ENCODE results near the gene ARPIN.
"Not testable (repeated sequence)": the region's sequence is repeated elsewhere in the genome, so short reads cannot be mapped to it uniquely, and the experiment has no call there.

ARPIN gene

DNA sequence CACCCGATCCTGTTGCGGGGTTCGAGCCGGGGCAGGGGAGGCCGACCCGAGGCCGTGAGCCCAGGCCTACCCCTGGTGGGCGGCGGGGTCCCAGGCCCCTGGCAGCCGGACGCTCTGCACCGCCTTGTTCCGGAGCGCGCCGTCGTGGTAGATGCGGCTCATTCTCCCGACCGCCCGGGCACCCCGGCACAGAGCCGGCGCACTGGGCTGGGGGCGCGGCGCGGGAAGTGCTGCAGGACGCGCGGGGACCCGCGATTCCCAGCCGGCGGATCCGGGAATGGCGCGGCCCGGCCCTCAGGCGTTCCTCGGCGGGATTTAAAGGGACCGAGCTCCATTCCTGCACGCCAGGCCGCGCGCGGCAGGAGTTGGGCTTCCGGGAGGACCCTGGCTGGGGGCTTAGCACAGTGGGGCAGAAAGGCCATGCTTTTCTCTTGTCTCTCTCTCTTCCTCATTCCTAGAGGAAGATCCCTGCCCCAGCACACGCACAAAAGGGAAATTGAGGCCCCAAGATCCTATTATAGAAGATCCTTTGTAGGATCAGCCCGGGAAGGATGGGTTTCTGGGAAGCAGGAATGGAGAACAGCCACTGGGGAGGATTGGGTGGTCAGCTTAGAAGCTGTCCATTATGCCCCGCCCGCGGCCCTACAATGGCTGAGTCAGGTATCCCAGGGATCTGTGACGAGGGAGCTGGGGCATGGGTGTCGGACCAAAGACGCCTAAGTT is at the start of gene ARPIN:
Gene ARPIN, minus strand, starts transcription at position 279 of the 723 bp plus-strand sequence. Its CDS starts 117 bp downstream, at position 162.
- DNase-seq: no peak

DNA sequence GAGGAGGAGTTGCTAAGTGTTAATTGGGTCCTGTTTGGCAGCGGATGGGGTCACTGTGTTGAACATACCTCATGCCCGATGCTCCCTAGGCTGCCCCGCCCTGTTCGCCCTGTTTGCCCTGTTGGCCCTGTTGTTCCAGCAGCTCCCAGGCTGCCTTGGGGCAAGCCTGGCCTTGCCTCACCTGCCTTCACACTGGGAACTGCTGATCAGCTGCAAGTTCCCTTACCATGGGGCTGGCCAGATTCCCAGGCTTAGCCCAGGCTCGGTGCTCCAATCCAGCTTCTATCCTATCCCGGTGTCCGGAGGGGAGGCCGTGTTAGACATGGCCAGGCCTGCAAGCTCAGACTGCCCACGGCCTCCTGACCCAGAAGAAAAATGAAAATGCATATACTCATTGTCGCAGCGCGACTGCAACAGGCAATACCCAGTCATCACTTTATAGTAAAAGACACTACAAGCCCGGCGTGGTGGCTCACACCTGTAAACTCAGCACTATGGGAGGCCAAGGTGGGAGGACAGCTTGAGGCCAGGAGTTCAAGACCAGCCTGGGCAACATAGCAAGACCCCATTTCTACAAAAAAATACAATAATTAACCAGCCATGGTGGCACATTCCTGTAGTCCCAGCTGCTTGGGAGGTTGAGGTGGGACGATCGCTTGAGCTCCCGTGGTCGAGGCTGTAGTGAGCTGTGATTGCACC is 45.5 kb upstream of the ARPIN start:
- no peak for DNase-seq

DNA sequence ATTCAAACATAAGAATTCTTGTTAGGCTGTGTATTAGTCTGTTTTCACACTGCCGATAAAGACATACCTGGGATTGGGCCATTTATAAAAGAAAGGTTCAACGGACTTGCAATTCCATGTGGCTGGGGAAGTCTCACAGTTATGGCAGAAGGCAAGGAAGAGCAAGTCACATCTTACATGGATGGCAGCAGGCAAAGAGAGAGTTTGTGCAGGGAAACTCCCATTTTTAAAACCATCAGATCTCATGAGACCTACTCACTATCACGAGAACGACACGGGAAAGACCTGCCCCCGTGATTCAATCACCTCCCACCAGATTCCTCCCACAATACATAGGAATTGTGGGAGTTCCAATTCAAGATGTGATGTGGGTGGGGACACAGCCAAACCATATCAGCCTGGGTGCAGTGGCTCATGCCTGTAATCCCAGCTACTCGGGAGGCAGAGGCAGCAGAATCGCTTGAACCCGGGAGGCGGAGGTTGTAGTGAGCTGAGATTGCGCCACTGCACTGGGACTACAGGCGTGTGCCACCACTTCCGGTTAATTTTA is 42.8 kb upstream of the ARPIN start:
- peak in 1 of 2 donors; percentile 22 for DNase-seq

DNA sequence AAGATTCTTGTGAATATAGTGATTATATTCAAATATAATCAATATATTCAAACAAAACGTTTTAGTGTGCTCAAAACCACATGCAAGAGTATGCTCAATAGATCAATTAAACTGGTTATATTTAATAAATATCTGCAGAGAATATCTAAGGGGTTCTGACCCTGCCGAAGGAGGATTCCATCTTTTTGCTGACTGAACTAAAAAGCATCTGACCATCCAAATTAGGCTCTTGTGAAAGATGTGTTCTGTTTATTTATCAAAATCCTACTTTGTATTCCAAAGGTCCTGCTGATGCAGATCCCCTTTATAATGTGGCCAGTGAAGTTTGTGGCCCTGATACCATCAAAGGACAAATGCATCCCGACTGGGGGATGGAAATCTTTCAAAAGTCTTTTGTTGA is 41.8 kb upstream of the ARPIN start:
- DNase-seq: no peak

DNA sequence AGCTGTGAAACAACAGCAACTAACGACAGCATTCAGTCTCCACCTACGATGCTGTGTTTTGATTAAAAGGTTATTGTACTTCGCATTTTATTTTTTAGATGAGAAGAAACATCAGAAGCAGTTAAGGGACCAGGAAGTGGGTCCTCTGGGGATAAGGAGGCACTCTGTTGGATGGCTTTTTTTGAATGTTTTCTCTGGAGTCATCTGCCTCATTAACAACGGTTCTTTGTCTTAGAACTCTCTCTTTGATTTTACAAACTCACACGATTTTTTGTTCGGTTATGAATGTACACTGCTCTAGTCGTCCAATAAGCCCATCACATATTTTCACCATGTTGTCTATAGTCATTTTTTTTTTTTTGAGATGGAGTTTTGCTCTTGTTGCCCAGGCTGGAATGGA is 36.0 kb upstream of the ARPIN start:
- DNase-seq: no peak

DNA sequence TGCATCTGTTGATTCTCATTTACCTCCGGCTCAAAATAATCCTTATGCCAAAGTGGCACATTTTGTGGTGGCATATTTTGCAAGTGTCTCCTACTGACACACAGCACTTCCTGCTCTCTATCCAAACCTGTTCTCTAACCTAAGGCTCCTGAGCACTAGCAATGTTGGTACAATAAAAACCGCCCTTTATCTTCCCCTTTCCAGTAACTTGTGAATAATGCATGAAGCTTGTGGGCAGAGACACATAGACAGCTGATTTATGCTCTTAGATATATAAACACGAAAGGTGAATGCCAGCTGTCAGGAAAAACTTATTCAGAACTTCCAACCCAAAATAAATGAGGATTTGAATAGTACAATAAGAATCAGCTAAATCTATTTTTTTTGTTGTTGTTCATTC is 34.6 kb upstream of the ARPIN start:
- DNase-seq: no peak

DNA sequence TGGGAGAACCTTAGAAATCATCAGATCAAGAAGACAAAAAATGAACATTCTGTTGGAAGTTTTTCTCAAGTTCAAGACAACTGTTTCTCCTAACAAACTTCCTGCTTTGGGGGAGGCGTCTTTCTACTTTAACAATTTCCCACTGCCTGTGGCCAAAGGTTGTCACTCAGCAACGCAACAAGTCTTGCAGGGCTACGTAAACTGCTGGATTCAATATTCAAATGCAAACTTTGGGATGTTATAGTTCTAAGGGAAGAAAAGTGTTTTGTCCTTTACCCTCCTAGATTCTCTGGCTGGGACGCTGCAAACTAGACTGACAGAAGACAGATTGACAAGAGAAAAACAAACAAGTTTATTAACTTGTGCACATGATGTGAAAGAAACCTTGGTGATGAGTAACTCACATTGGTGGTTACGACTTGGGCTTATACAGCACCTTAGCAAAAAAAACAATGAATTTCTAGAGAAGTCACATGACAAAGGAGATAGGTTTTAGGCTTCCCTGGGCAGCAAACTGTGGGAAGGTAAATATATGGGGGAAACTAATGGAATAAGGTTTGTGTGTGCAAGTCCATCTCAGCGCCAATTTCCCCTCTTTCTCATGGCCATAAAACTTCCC is 34.0 kb upstream of the ARPIN start:
- DNase-seq: no peak

DNA sequence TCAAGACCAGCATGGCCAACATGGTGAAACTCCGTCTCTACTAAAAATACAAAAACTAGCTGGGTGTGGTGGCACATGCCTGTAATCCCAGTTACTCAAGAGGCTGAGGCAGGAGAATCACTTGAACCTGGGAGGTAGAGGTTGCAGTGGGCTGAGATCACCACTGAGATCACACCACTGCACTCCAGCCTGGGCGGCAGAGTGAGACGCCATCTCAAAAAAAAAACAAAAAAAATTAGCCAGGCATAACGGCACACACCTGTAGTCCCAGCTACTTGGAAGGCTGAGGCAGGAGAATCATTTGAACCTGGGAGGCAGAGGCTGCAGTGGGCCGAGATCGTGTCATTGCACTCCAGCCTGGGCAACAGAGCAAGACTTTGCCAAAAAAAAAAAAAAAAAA is 31.0 kb upstream of the ARPIN start:
- DNase-seq: not testable (repeated sequence)

DNA sequence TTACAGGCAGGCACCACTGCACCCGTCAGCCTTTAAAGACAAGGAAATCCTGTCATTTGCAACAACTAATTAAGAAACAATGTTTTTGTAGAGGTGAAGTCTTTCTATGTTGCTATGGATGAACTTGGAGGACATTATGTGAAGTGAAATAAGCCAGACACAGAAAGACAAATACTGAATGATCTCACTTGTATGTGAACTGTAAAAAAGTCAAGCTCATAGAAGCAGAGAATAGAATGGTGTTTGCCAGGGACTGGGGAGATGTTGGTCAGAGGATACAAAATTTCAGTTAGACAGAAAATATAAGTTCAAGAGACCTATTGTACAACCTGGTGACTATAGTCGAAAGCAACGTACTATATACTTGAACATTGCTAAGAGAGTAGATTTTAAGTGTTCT is 27.2 kb upstream of the ARPIN start:
- no peak for DNase-seq

DNA sequence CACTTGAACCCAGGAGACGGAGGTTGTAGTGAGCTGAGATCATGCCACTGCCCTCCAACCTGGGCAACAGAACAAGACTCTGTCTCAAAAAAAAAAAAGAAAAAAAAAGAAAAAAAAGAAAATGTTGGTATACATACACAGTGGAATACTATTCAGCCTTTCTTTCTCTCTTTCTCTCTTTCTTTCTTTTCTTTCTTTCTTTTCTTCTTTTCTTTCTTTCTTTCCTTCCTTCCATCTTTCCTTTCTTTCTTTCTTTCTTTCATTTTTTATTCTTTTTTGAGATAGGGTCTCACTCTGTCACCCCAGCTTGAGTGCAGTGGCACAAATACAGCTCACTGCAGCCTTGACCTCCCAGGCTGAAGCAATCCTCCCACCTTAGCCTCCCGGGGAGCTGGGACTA is 26.6 kb upstream of the ARPIN start:
- not testable (repeated sequence) for DNase-seq

DNA sequence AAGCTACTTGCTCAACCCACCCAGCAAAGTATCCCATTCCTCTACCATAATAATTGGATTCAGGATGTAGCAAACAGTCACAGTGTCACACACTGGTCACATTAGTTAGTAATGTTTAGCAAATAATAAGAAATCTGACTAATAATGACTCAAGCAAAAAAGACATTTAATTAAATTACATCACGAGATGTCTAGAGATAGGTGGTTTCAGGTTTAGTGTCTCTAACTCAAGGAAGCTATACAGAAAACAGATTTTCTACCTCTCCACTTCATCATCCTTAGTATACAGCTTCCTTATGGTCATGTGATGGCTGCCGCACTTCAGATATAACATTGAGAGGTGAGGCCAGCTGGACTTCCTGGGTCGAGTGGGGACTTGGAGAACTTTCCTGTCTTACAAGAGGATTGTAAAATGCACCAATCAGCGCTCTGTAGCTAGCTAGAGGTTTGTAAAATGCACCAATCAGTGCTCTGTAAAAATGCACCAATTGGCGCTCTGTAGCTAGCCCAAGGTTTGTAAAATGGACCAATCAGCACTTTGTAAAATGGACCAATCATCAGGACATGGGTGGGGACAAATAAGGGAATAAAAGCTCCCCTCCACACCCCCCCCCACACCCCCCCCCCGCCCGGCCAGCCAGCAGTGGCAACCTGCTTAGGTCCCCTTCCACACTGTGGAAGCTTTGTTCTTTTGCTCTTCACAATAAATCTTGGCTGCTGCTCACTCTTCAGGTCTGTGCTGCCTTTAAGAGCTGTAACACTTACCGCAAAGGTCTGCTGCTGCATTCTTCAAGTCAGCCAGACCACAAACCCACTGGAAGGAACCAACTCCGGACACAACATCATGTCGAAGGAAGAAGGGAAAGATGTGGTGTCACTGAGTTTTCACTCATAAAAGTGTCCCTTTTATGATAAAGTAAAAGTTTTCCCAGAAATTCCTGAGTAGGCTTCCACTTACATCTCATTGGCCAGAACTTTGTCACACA is 24.9 kb upstream of the ARPIN start:
- DNase-seq: no peak

DNA sequence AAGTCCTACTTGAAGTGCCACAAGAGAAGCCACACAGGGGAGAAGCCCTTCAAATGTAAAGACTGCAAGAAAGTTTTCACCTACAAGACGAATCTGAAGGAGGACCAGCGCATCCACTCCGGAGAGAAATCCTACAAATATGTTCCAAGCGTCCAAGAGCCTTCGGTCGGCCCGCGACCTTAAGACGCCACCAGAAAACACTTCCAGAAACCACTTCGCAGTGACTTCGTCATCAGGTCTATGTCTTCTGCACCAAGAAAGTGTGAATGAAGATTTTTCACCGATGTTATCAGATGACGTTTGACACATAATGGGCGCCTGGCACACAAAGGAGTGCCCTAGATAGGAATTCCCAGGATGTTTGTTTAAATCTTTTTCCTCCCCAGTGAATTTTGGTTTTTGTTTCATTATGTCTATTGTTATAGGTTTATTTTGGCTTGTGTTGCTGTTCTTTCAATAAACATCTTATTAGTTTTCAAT is 24.1 kb upstream of the ARPIN start:
- no peak for DNase-seq

DNA sequence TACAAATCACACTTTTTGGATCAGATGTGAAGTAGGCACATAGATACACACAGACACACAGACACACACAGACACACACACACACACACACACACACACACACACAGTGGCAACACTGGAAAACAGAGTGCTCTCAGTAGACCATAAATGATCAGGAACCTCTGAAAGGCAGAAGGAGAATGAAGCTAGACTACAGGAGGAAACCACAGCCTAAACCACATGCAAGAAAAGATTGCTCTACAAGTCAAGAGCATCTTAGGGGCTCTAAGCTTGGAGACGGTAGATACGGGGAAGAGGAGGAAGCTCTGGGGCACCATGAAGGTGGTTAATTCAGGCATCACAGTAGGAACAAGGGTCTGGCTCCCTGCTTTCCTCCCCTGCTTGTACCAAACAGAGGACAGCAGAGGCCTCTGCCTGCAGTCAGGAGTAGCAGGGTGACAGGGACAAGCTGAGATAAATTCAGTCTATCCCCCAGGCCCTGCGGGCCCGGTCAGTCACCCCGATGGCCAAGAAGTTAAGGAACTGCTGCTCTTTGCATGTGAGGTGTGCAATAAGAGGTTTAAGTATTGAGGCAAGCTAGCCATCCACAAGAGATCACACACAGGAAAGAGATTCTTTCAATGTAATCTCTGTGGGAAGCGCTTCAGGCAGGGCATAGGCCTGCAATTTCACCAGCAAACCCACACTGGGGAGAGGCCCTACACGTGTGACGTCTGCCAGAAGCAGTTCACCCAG is 23.5 kb upstream of the ARPIN start:
- DNase-seq: no peak

DNA sequence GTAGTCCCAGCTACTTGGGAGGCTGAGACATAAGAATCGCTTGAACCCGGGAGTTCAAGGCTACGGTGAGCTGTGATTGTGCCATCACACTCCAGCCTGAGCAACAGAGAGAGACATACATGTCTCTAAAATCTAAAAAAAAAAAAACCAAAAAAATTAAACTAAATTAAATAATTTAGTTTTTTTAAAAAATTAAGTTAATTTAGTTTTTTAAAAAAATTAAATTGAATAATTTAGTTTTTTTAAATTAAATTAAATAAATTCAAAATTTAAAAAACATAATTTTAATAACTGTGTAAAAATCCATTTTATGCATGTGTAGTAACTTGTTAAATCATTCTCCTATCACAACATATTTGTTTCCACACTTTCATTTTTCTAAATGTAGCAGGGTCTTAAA is 20.1 kb upstream of the ARPIN start:
- no peak for DNase-seq

DNA sequence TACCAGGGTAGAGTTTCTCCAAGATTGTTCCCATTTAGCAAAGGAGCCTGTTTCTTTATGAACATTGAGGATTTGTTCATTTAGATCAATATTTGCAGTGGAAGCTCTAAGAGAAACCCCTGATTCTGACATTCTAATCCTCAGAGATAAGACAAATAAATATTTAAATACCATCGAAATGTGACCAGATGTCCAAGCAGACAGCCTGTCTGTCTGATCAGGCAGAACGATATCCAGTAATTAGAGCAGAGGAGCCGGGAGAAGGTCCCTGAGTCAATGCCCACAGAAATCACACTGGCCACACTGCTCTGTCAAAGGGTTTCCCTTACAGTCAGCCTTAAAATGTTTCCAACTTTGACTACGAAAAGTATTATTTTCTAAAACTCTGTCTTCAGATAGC is 15.7 kb upstream of the ARPIN start:
- no peak for DNase-seq

DNA sequence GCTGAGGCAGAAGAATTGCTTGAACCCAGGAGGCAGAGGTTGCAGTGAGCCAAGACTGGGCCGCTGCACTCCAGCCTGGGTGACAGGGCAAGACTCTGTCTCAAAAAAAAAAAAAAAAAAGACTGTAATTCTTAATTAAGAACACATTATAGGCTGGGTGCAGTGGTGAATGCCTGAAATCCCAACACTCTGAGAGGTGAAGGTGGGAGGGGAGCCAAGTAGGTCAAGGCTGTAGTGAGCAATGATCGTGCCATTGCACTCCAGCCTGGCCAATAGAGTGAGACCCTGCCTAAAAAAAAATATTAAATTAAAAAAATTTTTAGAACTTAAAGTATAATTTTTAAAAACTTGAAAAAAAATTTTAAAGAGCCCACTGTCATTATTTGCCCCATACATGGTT is 13.4 kb upstream of the ARPIN start:
- DNase-seq: no peak

DNA sequence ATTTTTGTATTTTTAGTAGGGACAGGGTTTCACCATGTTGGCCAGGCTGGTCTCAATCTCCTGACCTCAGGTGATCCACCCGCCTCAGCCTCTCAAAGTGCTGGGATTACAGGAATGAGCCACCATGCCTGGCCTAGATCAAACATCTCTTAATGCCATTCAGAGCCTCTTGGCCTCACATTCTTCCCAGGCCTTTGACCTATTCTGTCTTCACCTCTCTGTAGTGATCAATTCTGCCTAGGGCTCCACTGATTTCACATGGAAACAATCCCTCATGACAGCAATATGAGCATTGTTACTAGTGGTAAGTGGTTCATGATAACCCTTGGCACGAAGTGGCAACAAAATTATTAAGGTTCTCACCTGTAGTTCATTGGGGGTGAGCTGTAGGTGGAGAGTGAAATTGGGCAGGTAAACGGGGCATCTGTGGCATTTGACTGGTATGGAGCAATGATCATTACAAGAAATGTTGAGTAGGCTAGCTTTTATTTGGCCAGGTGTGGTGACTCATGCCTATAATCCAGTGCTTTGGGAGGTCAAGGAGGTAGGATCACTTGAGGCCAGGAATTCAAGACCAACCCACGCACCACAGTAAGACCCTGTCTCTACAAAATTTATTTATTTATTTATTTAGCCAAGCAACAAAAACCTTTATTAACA is 4.8 kb upstream of the ARPIN start:
- DNase-seq: no peak

DNA sequence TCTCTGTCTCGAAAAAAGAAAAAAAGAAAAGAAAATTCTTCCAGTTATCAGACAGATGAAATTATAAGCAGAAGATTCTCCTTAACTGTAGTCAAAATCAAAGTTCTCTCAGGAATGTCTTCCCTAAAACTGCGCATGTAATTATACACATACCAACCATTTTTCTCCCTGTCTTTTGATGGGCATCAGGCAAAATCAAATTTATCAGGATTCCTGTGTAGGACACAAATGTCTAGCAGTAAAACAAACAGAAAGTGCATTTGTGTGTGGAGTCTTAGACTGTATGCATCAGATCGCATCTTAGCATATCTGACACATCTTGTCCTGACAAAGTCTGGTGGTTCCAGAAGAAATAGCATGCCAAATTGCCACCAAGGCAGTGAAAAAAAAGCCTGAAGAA is 3.9 kb upstream of the ARPIN start:
- no peak for DNase-seq

DNA sequence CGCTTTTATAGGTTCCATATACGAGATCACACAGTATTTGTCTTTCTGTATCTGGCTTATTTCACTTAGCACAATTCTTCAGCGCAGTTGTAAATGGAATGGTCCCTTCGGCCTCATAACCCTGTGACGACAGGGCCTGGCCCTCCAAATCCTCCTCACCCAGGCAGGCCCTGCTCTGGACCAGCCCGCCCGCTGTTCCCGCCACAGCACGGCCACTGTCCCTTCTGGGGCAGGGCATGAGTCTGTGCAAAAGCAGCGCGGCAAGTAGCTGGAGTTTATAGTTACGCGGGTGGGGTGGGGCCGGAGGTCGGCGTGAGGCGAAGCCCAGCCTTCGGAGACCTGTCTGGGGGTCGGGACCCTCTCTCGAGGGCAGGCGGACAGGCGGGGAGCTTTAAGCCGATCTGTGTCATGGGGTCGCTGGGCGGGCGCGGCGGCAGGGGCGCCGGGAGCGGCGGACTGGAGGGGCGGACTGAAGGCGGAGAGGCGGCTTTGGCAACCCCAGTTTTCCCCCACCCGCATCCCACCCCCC is 543 bp downstream of the ARPIN start:
- no peak for DNase-seq

DNA sequence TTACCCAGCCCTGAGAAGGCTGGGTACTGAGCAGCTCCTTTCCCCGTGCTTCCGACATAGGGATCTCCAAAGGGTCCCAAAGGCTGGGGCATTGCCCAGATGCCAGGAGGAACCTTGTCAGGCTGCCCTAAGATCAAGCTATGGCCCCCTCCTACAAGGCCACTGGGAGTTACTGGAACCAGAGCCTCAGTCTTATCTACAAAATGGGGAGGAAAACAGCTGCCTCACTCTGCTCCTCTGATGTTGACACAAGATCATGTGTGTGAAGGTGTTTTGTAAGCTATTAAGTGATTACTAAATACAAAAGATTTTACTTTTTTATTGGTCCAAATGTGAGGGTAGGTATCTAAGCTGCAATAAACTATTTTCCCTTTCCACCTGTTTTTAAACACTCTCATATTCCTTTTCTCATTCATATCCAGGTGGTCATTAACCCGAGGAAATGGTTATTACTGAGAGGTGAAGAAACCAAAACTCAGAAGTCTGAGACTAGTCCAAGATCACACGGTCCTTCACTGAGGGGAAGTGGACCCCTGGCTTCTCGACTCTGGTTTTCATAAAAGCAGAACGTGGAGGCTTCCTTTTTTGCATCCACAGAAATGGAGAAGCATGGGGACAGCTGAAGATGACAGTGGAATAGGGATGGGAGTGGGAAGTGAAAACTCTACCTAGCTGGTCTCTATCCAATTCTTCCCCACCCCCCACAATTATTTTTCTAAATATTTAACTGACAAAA is 1.7 kb downstream of the ARPIN start:
- peak; percentile 56 to 59 for DNase-seq

Measured in inflammatory macrophage treated with lipopolysaccharide for 1 hour (primary cell).